HepG2 (cell line): ENCODE results near the gene TLK1. TPM values are rescaled to one million over a fixed set of nuclear protein-coding genes. Genes with fewer than 3 reads are reported as not detected.

ENCODE experiments used
- ATRX ChIP-seq: sonication (generic); formaldehyde crosslinking; IDR thresholded peaks from 2 replicates; pipeline ENCODE4 v1.4.0; 2020; ENCODE audit warnings: missing genetic modification reagents, borderline replicate concordance
- CENPX ChIP-seq: sonication (generic); formaldehyde crosslinking; IDR thresholded peaks from 2 replicates; pipeline ENCODE4 v1.9.0; 2021; ENCODE audit warnings: mild to moderate bottlenecking, missing genetic modification reagents, moderate library complexity
- ETV5 ChIP-seq: IDR thresholded peaks from 2 replicates; pipeline ENCODE4 v1.6.1; 2018; ENCODE audit warnings: missing biosample characterization, missing genetic modification reagents, inconsistent platforms, borderline replicate concordance
- MAFF ChIP-seq: IDR thresholded peaks from 2 replicates; pipeline ENCODE4 v1.6.1; 2011; ENCODE audit warnings: low read depth, low read length, improper control_type of control experiment
- POLR2A ChIP-seq, 2 experiments: IDR thresholded peaks; 2 replicates each; pipeline ENCODE4 v1.6.1; 2011; ENCODE audit warnings: low read depth in 2 of 2, low read length in 2 of 2, mild to moderate bottlenecking in 1 of 2, moderate library complexity in 1 of 2; ENCODE audit not compliant: insufficient read depth in 1 of 2
- STAG1 ChIP-seq: sonication (generic); formaldehyde crosslinking; IDR thresholded peaks from 2 replicates; pipeline ENCODE4 v1.4.0; 2020; ENCODE audit warnings: missing genetic modification reagents
- ZKSCAN8 ChIP-seq: IDR thresholded peaks from 2 replicates; pipeline ENCODE4 v1.6.1; 2016; ENCODE audit warnings: borderline replicate concordance, missing genetic modification reagents, missing compliant biosample characterization
- ZNF136 ChIP-seq: sonication (generic); formaldehyde crosslinking; IDR thresholded peaks from 2 replicates; pipeline ENCODE4 v1.8.1; 2022; ENCODE audit warnings: low read depth, mild to moderate bottlenecking, moderate library complexity, missing genetic modification reagents
- ZNF280B ChIP-seq: sonication (generic); formaldehyde crosslinking; IDR thresholded peaks from 2 replicates; pipeline ENCODE4 v1.5.0; 2020; ENCODE audit warnings: missing genetic modification reagents, mild to moderate bottlenecking, borderline replicate concordance
- ZNF446 ChIP-seq: sonication (generic); formaldehyde crosslinking; IDR thresholded peaks from 2 replicates; pipeline ENCODE4 v1.5.0; 2020; ENCODE audit warnings: mild to moderate bottlenecking, missing genetic modification reagents
- ZNF543 ChIP-seq: sonication (generic); formaldehyde crosslinking; IDR thresholded peaks from 2 replicates; pipeline ENCODE4 v1.4.0; 2020; ENCODE audit warnings: mild to moderate bottlenecking, missing genetic modification reagents
- ZNF720 ChIP-seq: sonication (generic); formaldehyde crosslinking; IDR thresholded peaks from 2 replicates; pipeline ENCODE4 v1.4.0; 2020; ENCODE audit warnings: missing genetic modification reagents
- ZSCAN22 ChIP-seq: sonication (generic); formaldehyde crosslinking; IDR thresholded peaks from 2 replicates; pipeline ENCODE4 v1.4.0; 2020; ENCODE audit warnings: mild to moderate bottlenecking, missing genetic modification reagents
- polyA plus RNA-seq, 8 experiments: library from polyadenylated mRNA; depleted of rRNA in 3 of 8; stranded (reverse) in 7 of 8; unstranded in 1 of 8; fragments of >200 nt; fragmentation: Illumina TruSeq in 4 of 8; extraction: Trizol in 4 of 8; gene quantifications; 2 replicates each; pipeline versions ENCODE4 v1.2.1 to v1.2.3, GENCODE V29; 2011 to 2016; ENCODE audit warnings: low read depth in 4 of 8, missing spikeins in 1 of 8, mixed read lengths in 1 of 8; ENCODE audit not compliant: insufficient read depth in 1 of 8
- total RNA-seq, 5 experiments: library from RNA; depleted of rRNA; stranded (reverse); fragments of >200 nt; fragmentation: Illumina TruSeq; extraction: Trizol; gene quantifications; 2 replicates each; pipeline ENCODE4 v1.2.3, GENCODE V29; 2016; ENCODE audit warnings: low read depth in 1 of 5
- TF ChIP-seq, protein P1 (sequence below): sonication (generic); formaldehyde crosslinking; IDR thresholded peaks from 2 replicates; pipeline ENCODE4 v1.4.0; 2020; ENCODE audit warnings: missing genetic modification reagents
- TF ChIP-seq, protein P2 (sequence below): IDR thresholded peaks from 2 replicates; pipeline ENCODE4 v1.6.1; 2016; ENCODE audit warnings: missing compliant biosample characterization, missing genetic modification reagents, borderline replicate concordance
- TF ChIP-seq, protein P3 (sequence below), 2 experiments: fragments of 450-650 bp in 1 of 2; sonication (generic) in 1 of 2; formaldehyde crosslinking in 1 of 2; IDR thresholded peaks; 2 replicates each; pipeline versions ENCODE4 v1.6.1 to v1.8.0; 2016 to 2022; ENCODE audit warnings: antibody characterized with exemption in 1 of 2, mild to moderate bottlenecking in 1 of 2, missing genetic modification reagents in 1 of 2
- TF ChIP-seq, protein P4 (sequence below): sonication (generic); formaldehyde crosslinking; IDR thresholded peaks from 2 replicates; pipeline ENCODE4 v1.4.0; 2020; ENCODE audit warnings: missing genetic modification reagents

The TLK1 gene
- total and polyA plus RNA-seq, 2 of the 13 experiments (the other 11 are each of a cell fraction or from before 2014, with no cell fraction given) = 16.8 to 28.7 TPM

DNA sequence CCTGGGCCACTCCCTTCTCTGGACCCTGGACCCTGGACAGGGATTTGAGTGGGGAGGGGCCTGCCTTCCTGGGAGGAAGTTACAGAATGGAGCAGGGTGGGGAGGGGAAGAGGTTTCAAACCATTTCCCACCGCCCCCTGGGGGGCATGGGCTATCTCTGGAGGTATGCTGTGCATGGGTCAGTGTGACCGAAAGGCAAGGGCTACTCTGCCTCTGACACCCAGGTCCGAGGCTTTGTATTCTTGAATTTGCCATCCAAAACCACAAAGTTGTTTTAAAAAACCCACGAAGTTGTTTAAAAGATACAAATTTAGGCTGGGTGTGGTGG is 184.8 kb downstream of the TLK1 start (continued):
- TF ChIP-seq, protein P1, sequence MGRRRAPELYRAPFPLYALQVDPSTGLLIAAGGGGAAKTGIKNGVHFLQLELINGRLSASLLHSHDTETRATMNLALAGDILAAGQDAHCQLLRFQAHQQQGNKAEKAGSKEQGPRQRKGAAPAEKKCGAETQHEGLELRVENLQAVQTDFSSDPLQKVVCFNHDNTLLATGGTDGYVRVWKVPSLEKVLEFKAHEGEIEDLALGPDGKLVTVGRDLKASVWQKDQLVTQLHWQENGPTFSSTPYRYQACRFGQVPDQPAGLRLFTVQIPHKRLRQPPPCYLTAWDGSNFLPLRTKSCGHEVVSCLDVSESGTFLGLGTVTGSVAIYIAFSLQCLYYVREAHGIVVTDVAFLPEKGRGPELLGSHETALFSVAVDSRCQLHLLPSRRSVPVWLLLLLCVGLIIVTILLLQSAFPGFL (CRISPR knock-in tag) = no peak
- TF ChIP-seq MAFF (no peak), ZNF446 (no peak), ZNF543 (CRISPR knock-in tag) (0 out of 2 replicates have a peak, but pooled peaks have one; percentile 19), ZNF136 (CRISPR knock-in tag) (no peak), STAG1 (CRISPR knock-in tag) (no peak), ETV5 (CRISPR knock-in tag) (no peak), ZNF280B (CRISPR knock-in tag) (no peak), ZKSCAN8 (CRISPR knock-in tag) (no peak), ZSCAN22 (CRISPR knock-in tag) (no peak), POLR2A (IDR thresholded peaks at IDR 0.05; ENCODE audit: insufficient read depth in 1 of 2, low read depth in 2 of 2, low read length in 2 of 2) (no peak), ATRX (CRISPR knock-in tag) (no peak), CENPX (CRISPR knock-in tag) (no peak), ZNF720 (CRISPR knock-in tag) (no peak)
- TF ChIP-seq, protein P2, sequence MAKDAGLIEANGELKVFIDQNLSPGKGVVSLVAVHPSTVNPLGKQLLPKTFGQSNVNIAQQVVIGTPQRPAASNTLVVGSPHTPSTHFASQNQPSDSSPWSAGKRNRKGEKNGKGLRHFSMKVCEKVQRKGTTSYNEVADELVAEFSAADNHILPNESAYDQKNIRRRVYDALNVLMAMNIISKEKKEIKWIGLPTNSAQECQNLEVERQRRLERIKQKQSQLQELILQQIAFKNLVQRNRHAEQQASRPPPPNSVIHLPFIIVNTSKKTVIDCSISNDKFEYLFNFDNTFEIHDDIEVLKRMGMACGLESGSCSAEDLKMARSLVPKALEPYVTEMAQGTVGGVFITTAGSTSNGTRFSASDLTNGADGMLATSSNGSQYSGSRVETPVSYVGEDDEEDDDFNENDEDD (CRISPR knock-in tag) = no peak
- TF ChIP-seq, protein P3, sequence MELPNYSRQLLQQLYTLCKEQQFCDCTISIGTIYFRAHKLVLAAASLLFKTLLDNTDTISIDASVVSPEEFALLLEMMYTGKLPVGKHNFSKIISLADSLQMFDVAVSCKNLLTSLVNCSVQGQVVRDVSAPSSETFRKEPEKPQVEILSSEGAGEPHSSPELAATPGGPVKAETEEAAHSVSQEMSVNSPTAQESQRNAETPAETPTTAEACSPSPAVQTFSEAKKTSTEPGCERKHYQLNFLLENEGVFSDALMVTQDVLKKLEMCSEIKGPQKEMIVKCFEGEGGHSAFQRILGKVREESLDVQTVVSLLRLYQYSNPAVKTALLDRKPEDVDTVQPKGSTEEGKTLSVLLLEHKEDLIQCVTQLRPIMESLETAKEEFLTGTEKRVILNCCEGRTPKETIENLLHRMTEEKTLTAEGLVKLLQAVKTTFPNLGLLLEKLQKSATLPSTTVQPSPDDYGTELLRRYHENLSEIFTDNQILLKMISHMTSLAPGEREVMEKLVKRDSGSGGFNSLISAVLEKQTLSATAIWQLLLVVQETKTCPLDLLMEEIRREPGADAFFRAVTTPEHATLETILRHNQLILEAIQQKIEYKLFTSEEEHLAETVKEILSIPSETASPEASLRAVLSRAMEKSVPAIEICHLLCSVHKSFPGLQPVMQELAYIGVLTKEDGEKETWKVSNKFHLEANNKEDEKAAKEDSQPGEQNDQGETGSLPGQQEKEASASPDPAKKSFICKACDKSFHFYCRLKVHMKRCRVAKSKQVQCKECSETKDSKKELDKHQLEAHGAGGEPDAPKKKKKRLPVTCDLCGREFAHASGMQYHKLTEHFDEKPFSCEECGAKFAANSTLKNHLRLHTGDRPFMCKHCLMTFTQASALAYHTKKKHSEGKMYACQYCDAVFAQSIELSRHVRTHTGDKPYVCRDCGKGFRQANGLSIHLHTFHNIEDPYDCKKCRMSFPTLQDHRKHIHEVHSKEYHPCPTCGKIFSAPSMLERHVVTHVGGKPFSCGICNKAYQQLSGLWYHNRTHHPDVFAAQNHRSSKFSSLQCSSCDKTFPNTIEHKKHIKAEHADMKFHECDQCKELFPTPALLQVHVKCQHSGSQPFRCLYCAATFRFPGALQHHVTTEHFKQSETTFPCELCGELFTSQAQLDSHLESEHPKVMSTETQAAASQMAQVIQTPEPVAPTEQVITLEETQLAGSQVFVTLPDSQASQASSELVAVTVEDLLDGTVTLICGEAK (IDR thresholded peaks at IDR 0.05) = no peak
- TF ChIP-seq, protein P3 (CRISPR knock-in tag; IDR thresholded peaks at IDR 0.05) = no peak
- TF ChIP-seq, protein P4, sequence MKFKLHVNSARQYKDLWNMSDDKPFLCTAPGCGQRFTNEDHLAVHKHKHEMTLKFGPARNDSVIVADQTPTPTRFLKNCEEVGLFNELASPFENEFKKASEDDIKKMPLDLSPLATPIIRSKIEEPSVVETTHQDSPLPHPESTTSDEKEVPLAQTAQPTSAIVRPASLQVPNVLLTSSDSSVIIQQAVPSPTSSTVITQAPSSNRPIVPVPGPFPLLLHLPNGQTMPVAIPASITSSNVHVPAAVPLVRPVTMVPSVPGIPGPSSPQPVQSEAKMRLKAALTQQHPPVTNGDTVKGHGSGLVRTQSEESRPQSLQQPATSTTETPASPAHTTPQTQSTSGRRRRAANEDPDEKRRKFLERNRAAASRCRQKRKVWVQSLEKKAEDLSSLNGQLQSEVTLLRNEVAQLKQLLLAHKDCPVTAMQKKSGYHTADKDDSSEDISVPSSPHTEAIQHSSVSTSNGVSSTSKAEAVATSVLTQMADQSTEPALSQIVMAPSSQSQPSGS (CRISPR knock-in tag) = no peak
